ENCODE measurements around the gene AGPAT2.

GRCh38 chr9:136665704-136666371 lies 21.4 kb downstream of the AGPAT2 start:
- TF ChIP-seq CTCF (IDR thresholded peaks at IDR 0.05; ENCODE audit: low read depth, low read length, poor library complexity, severe bottlenecking) (no peak), EZH2phosphoT487 (IDR thresholded peaks at IDR 0.05; ENCODE audit: borderline replicate concordance, low read length) (no peak)
